ENCODE data around the gene GLIS1. TPM values are rescaled to one million over a fixed set of nuclear protein-coding genes. Genes with fewer than 3 reads are reported as not detected.
A peak's percentile ranks its signal among the peaks of the same experiment; 100 is the strongest.

The GLIS1 gene
- total and polyA plus RNA-seq, 2 donors = 0.42 to 2.0 TPM

GRCh38 chr1:53587252-53587988, 151.5 kb downstream of the GLIS1 start:
- Histone ChIP-seq H3K4me1 (ENCODE audit: insufficient read depth) (no peaks in the 10 kb centered on the region), H3K36me3 (ENCODE audit: insufficient read depth) (no peaks in the 10 kb centered on the region), H3K27ac (ENCODE audit: low read depth) (no peak overlapping the region), H3K4me3 (ENCODE audit: low read depth, low read length) (no peak overlapping the region)
- 82% methylated on average over 4 of the region's 4 CpGs for WGBS
- no peak for DNase-seq (ENCODE audit: extremely low spot score)

GRCh38 chr1:53586765-53587164, 152.2 kb downstream of the GLIS1 start:
- no peak overlapping the region for H3K27ac ChIP-seq (ENCODE audit: low read depth)
- H3K4me3 ChIP-seq (ENCODE audit: low read depth, low read length) = no peak overlapping the region
- WGBS = 94% methylated on average over 2 of the region's 2 CpGs
- DNase-seq (ENCODE audit: extremely low spot score) = no peak
- no peaks in the 10 kb centered on the region for H3K4me1 ChIP-seq (ENCODE audit: insufficient read depth)
- no peaks in the 10 kb centered on the region for H3K36me3 ChIP-seq (ENCODE audit: insufficient read depth)

GRCh38 chr1:53585565-53585964, 153.4 kb downstream of the GLIS1 start:
- Histone ChIP-seq H3K4me3 (ENCODE audit: low read depth, low read length) (no peak overlapping the region), H3K4me1 (ENCODE audit: insufficient read depth) (no peaks in the 10 kb centered on the region), H3K27ac (ENCODE audit: low read depth) (no peak overlapping the region), H3K36me3 (ENCODE audit: insufficient read depth) (no peaks in the 10 kb centered on the region)
- WGBS = 85% methylated on average over 1 of the region's 1 CpG
- no peak for DNase-seq (ENCODE audit: extremely low spot score)

GRCh38 chr1:53585129-53585528, 153.8 kb downstream of the GLIS1 start:
- no peak overlapping the region for H3K27ac ChIP-seq (ENCODE audit: low read depth)
- WGBS = 52% methylated on average over 5 of the region's 5 CpGs
- no peaks in the 10 kb centered on the region for H3K4me1 ChIP-seq (ENCODE audit: insufficient read depth)
- no peak overlapping the region for H3K4me3 ChIP-seq (ENCODE audit: low read depth, low read length)
- DNase-seq (ENCODE audit: extremely low spot score) = no peak
- no peaks in the 10 kb centered on the region for H3K36me3 ChIP-seq (ENCODE audit: insufficient read depth)

GRCh38 chr1:53584777-53585107, 154.2 kb downstream of the GLIS1 start:
- 59% methylated on average over 2 of the region's 2 CpGs for WGBS
- Histone ChIP-seq H3K4me3 (ENCODE audit: low read depth, low read length) (no peak overlapping the region), H3K27ac (ENCODE audit: low read depth) (no peak overlapping the region), H3K4me1 (ENCODE audit: insufficient read depth) (no peaks in the 10 kb centered on the region), H3K36me3 (ENCODE audit: insufficient read depth) (no peaks in the 10 kb centered on the region)
- no peak for DNase-seq (ENCODE audit: extremely low spot score)

GRCh38 chr1:53583868-53584776, 154.8 kb downstream of the GLIS1 start:
- Histone ChIP-seq H3K36me3 (ENCODE audit: insufficient read depth) (no peaks in the 10 kb centered on the region), H3K27ac (ENCODE audit: low read depth) (no peak overlapping the region), H3K4me1 (ENCODE audit: insufficient read depth) (no peaks in the 10 kb centered on the region), H3K4me3 (ENCODE audit: low read depth, low read length) (no peak overlapping the region)
- no peak for DNase-seq (ENCODE audit: extremely low spot score)
- 90% methylated on average over 11 of the region's 11 CpGs for WGBS

GRCh38 chr1:53583021-53583867, 155.7 kb downstream of the GLIS1 start:
- Histone ChIP-seq H3K27ac (ENCODE audit: low read depth) (no peak overlapping the region), H3K4me3 (ENCODE audit: low read depth, low read length) (no peak overlapping the region), H3K4me1 (ENCODE audit: insufficient read depth) (no peaks in the 10 kb centered on the region), H3K36me3 (ENCODE audit: insufficient read depth) (no peaks in the 10 kb centered on the region)
- WGBS = 91% methylated on average over 13 of the region's 13 CpGs
- peak; percentile 49 for DNase-seq (ENCODE audit: extremely low spot score)

GRCh38 chr1:53582211-53583020, 156.5 kb downstream of the GLIS1 start:
- Histone ChIP-seq H3K36me3 (ENCODE audit: insufficient read depth) (no peaks in the 10 kb centered on the region), H3K4me1 (ENCODE audit: insufficient read depth) (no peaks in the 10 kb centered on the region), H3K27ac (ENCODE audit: low read depth) (no peak overlapping the region), H3K4me3 (ENCODE audit: low read depth, low read length) (no peak overlapping the region)
- 93% methylated on average over 8 of the region's 8 CpGs for WGBS
- DNase-seq (ENCODE audit: extremely low spot score) = no peak

GRCh38 chr1:53581476-53581875, 157.5 kb downstream of the GLIS1 start:
- WGBS = 94% methylated on average over 4 of the region's 4 CpGs
- Histone ChIP-seq H3K36me3 (ENCODE audit: insufficient read depth) (no peaks in the 10 kb centered on the region), H3K4me3 (ENCODE audit: low read depth, low read length) (no peak overlapping the region), H3K4me1 (ENCODE audit: insufficient read depth) (no peaks in the 10 kb centered on the region), H3K27ac (ENCODE audit: low read depth) (no peak overlapping the region)
- no peak for DNase-seq (ENCODE audit: extremely low spot score)

GRCh38 chr1:53580739-53581475, 158.1 kb downstream of the GLIS1 start:
- DNase-seq (ENCODE audit: extremely low spot score) = no peak
- Histone ChIP-seq H3K27ac (ENCODE audit: low read depth) (no peak overlapping the region), H3K36me3 (ENCODE audit: insufficient read depth) (no peaks in the 10 kb centered on the region), H3K4me3 (ENCODE audit: low read depth, low read length) (no peak overlapping the region), H3K4me1 (ENCODE audit: insufficient read depth) (no peaks in the 10 kb centered on the region)
- 86% methylated on average over 9 of the region's 9 CpGs for WGBS

GRCh38 chr1:53580009-53580400, 159.0 kb downstream of the GLIS1 start:
- 95% methylated on average over 4 of the region's 4 CpGs for WGBS
- Histone ChIP-seq H3K27ac (ENCODE audit: low read depth) (no peak overlapping the region), H3K4me3 (ENCODE audit: low read depth, low read length) (no peak overlapping the region), H3K36me3 (ENCODE audit: insufficient read depth) (no peaks in the 10 kb centered on the region), H3K4me1 (ENCODE audit: insufficient read depth) (no peaks in the 10 kb centered on the region)
- no peak for DNase-seq (ENCODE audit: extremely low spot score)

GRCh38 chr1:53579221-53580008, 159.5 kb downstream of the GLIS1 start:
- Histone ChIP-seq H3K36me3 (ENCODE audit: insufficient read depth) (no peaks in the 10 kb centered on the region), H3K27ac (ENCODE audit: low read depth) (no peak overlapping the region), H3K4me1 (ENCODE audit: insufficient read depth) (no peaks in the 10 kb centered on the region), H3K4me3 (ENCODE audit: low read depth, low read length) (no peak overlapping the region)
- no peak for DNase-seq (ENCODE audit: extremely low spot score)
- 87% methylated on average over 16 of the region's 16 CpGs for WGBS
